Right hindlimb (tissue), 1 donor: ENCODE results near the gene GALNT14.

Experiments used
- DNase-seq: peaks from one replicate; pipeline ENCODE4 v3.0.0-alpha.2; 2018

Gene GALNT14

GRCh38 chr2:31003749-31004148 is 134.5 kb downstream of the GALNT14 start:
- no peak for DNase-seq

- DNase-seq = no peak
These were observed 135.6 kb downstream of the GALNT14 start for GRCh38 chr2:31002537-31003150.

- no peak for DNase-seq
These were observed 137.3 kb downstream of the GALNT14 start for GRCh38 chr2:31000970-31001369.

DNA sequence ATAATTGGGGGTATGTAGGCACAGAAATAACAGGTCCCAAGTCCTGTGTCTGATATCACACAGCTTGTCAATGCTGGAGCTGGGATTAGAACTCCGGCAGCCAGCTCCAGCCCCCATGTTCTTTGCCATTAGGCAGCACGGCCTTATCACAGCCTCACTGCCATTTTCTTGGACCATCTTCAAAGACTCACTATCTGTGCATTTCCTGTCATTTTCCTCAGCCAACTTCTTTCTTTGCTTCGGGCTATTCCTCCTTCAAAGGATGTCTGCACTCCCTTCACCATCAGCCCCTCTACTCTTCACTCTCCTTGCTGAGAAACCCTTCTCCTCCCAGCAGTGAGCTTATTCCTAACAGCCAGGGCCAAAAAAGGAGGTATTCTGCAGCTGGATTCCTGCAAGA is 139.6 kb downstream of the GALNT14 start:
- DNase-seq = no peak

DNA sequence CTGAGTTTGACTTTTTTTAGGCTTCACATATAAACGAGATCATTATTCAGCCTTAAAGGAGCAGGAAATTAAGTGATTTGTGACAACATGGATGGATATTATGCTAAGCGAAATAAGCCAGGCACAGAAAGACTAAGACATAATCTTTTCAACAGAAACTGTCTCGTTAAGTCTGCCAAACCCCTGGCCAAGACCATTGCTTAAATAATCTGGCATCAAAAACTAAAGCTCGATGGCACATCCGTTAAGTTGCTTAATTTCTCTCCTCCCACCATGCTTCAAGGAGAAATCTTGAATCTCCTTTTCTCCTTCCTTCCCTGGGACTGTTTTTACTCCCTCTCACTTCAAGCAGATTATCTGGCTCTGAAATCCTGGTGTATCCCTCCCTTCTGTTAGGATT is 140.3 kb downstream of the GALNT14 start:
- no peak for DNase-seq

DNA sequence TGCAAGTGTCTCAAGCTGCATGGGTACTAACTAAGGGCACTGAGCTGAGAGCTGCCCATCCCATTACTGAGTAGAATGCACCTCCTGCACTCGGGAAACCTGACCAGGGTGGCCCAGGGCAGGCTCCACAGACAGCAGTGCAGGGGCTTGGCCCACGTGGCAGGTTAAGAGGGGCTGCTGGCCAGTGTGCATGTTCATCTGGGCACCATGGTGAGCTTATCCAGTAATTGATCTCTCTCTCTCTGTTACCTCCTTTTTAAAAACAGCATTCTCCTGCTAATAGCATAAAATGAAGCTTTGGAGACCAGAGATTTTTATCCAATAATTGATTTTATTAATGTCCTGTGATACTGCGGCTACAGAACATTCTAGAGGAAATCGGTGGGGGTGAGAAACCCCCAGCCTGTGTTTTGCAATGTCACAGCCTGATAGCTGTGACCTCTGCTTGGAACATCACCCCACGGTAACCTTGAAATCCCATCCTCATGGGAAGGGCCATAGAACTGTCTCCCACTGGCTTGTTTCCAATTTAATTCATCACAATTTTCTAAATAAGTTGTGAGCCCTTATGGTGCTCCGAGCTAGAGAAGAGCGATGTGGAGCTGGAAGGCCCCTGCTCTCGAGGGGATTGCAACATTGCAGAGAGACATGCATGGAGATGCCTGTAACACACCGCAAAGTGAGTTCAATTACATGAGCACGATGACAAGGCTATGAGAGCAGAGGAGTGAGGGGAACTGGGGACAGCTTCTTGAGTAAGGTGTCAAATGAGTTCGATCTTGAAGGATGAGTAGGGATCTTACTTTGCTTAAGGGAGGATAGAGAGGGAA is 143.8 kb downstream of the GALNT14 start:
- DNase-seq = no peak

GRCh38 chr2:30992781-30993180 is 145.5 kb downstream of the GALNT14 start:
- no peak for DNase-seq

DNA sequence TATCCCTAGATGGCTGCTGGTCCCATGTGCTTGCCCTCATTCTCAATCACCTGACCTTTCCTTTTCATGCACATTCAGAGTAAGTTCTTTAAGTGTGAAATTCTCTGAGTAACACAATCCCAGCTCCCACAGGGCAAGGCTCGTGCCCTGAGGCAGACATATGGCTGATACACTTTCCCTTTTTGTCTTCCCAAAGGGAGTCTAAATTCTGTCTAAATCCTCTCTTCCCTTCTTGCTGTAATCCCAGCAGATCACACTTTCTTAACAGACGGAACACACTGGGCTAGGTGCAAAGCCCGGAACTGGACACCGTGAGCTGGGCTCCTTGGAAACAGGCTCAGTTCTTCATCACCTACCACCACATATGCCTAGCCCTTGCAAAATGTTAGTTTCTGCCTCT is 147.6 kb downstream of the GALNT14 start:
- DNase-seq = no peak

DNA sequence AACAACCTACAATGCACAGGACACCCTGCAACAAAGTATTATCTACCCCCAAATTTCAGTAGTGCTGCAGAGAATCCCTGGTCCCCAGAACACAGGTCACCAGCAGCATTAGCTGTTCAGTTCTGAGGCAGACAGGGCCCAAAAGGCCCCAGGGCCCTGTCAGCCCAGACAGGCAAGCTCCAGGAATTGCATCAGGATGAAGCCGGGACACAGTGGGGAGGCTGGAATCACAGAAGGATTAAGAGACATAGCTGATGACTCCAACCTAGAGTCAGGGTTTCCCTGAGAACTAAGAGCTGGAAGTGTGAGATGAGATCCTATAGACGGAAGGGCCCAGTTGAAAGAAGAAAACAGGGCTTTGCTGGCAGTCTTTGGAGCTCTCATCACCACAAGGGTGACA is 148.1 kb downstream of the GALNT14 start:
- DNase-seq = no peak

DNA sequence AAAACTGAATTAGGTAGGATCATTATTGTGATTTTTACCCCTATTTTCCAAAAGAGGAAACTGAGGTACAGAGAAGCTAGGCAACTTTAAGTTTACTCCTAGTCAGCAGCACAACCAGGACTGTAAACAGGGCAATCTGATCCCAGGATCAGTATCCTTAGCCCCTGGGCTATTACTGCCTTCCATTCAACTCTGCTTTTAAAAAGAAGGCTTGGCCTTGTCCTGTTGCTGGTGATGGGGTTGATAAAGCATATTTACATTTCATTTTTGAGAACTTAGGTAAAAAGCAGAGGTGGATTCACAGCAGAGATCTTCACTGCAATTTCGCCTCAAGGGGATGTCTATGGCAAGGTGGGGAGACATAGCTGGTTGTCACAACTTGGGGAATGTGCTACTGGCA is 148.5 kb downstream of the GALNT14 start:
- no peak for DNase-seq

DNA sequence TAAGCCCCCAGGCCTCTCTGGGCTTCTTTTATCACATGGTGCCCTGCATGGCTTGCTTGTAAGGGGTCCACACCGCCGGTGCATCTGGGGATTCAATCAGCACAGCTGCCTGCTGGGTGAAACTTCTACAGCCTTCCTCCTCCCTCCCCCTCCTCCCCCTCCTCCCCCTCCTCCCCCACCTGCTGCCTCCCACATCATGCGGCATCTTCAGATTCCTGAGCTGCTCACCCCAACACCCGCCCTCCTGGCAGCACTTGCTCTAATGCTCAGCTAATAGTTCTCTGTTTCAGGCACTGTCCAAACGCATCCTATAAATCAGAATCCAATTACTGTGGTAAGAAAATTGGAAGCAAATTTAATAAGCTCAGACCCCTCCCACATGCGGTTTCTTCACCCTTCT is 150.7 kb downstream of the GALNT14 start:
- DNase-seq = peak; percentile 31

GRCh38 chr2:30986231-30986580 is 152.0 kb downstream of the GALNT14 start:
- no peak for DNase-seq

- no peak for DNase-seq
These were observed 152.6 kb downstream of the GALNT14 start for GRCh38 chr2:30985493-30986230.

GRCh38 chr2:30984148-30984547 is 154.1 kb downstream of the GALNT14 start:
- DNase-seq = no peak

- peak; percentile 68 for DNase-seq
These were observed 156.7 kb downstream of the GALNT14 start for GRCh38 chr2:30981510-30981909.

DNA sequence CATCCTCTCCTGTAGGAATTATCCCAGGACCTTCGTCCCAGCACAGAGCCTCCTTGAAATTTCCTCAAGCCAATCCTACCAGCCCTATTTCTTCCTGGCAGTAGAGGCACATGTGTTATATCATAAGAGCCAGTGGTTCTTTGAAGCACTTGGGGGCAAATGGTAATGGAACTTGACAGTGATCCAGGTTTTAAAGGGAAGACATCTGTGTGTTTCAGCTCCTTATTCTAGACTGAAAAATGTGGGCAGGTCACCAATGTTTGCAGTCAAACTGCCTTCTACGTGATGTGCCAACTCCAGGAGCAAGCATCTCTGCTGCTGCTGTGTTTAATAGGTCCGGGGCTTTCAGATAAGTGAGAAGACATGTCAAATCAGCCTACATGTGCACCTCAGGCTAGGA is 157.1 kb downstream of the GALNT14 start:
- no peak for DNase-seq

DNA sequence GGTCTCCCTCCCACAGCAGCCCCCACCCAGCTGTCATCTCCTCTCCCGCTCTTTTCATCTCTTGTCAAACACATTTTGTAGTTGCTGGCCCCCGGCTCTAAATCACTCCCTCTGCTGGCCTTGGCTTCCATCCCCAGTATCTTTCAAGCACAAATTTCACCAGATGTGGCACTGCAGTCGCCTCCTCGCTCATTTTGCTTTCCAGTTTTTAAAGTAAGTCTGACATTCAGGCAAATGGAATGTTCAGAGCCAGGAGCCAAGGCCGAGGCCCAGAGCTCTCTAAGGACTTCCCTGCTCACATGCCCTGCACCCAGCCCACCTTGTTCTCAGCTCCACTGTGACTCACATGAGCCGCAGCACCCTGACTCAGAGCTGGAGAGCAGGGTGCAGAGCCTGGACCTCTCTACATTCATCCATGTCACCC is 158.4 kb downstream of the GALNT14 start:
- no peak for DNase-seq

GRCh38 chr2:30978854-30979253 is 159.4 kb downstream of the GALNT14 start:
- no peak for DNase-seq

DNA sequence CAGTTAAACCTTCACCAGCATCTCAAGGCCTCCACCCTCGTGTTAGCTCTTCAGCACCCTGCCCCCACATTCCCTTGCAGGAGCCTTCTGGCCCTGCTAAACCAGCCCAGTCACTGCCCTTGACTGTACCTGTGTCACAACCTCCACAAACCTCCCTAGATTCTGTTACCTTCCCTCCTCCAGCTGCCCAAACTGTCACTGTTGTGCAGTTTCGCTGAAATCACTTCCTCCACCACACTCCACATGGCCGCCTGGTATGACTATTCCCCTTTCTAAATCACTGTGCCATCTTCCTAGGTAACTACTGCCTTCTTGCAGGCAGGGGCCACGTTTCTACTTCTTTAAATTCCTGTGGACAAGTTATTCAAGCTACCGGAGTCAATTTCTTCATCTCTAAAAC is 160.2 kb downstream of the GALNT14 start:
- no peak for DNase-seq

GRCh38 chr2:30975156-30975555 is 163.1 kb downstream of the GALNT14 start:
- DNase-seq = no peak

GRCh38 chr2:30974554-30974953 is 163.7 kb downstream of the GALNT14 start:
- DNase-seq = no peak

DNA sequence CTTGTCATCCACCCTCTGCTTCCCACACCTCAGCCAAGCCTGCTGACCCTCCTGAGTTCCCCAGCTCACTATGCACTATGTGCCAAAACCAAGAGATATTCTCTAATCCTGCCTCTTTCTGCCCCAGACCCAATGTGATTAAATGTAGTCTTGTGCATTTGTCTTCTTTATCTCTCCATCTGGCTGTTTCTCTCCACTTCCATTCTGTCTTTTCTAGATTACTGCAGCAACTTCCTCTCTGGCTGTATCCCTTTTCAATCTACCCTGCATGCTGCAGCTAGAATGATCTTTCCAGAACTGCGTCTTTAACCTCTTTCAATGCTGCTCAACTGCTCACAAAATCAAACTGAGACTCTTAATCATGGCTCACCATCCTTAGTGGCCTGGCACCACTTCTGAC is 164.1 kb downstream of the GALNT14 start:
- DNase-seq = no peak

DNA sequence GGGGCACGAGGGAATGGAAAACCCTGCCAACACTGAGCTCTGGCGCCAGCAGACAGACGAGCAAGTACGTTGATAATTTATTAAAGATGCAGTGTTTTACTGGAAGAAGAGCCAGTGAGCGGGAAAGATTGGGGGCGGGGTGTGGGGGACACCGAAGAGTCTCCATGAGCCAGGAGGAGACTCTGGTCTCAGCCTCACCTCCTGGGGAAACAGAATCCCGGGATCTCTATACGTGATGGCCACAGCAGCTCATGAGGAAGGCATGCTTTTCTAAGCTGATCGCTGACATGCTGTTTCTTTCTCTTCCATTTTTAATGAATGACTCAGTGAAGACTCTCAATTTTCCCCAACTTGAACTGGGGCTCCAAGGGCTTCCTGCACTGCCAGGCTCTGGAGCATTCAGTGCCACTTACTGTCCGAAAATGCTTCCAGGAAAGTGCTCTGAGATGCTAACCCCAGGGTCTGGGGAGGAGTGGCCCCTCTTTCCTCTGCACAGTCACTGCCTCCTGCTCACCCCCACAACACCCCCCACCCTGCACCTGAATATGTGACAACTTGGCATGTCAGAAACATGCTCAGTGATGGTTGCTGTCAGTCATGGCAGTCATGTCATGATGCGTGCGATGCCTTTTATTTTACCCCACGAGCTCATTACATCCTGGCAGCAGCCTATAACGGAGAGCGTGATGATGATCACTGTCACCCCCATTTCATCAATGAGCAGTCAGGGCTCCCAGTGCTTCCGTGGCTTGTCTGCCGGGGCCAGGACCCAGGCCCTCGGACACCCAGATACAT is 166.8 kb downstream of the GALNT14 start:
- no peak for DNase-seq
